Smooth muscle cell (in vitro differentiated cells): ENCODE measurements around the gene RIPPLY1. TPM values are rescaled to one million over a fixed set of nuclear protein-coding genes. Genes with fewer than 3 reads are reported as not detected.

ENCODE experiments used
- DNase-seq: peaks from one replicate; lab custom pipeline; 2025; ENCODE audit not compliant: unreplicated experiment; lab: John Stamatoyannopoulos, UW
- H2AFZ ChIP-seq: fragments of 200-600 bp; sonication (generic); 2 replicates; pipeline ENCODE4 v1.6.0; 2016; ENCODE audit warnings: antibody characterized with exemption, low read depth, mild to moderate bottlenecking
- H3F3A ChIP-seq: fragments of 200-600 bp; sonication (generic); 2 replicates; pipeline ENCODE4 v1.6.0; 2017; ENCODE audit warnings: antibody characterized with exemption, low read depth
- H3K27ac ChIP-seq: fragments of 200-600 bp; sonication (generic); 2 replicates; pipeline ENCODE4 v1.5.1; 2016; ENCODE audit warnings: low read depth, mild to moderate bottlenecking
- H3K27me3 ChIP-seq: fragments of 200-600 bp; sonication (generic); 2 replicates; pipeline ENCODE4 v1.6.1; 2016; ENCODE audit warnings: low read depth, mild to moderate bottlenecking
- H3K36me3 ChIP-seq: fragments of 200-600 bp; sonication (generic); 2 replicates; pipeline ENCODE4 v1.5.1; 2016; ENCODE audit warnings: low read depth
- H3K4me1 ChIP-seq: fragments of 200-600 bp; sonication (generic); 2 replicates; pipeline ENCODE4 v1.5.1; 2016; ENCODE audit warnings: low read depth
- H3K4me2 ChIP-seq: fragments of 200-600 bp; sonication (generic); 2 replicates; pipeline ENCODE4 v1.6.0; 2016; ENCODE audit warnings: mild to moderate bottlenecking
- H3K4me3 ChIP-seq: fragments of 200-600 bp; sonication (generic); 2 replicates; pipeline ENCODE4 v1.5.1; 2016; ENCODE audit warnings: mild to moderate bottlenecking
- H3K79me2 ChIP-seq: fragments of 200-600 bp; sonication (generic); 2 replicates; pipeline ENCODE4 v1.6.0; 2016; ENCODE audit warnings: low read depth, mild to moderate bottlenecking
- H3K9ac ChIP-seq: fragments of 200-600 bp; sonication (generic); 2 replicates; pipeline ENCODE4 v1.6.0; 2016; ENCODE audit warnings: low read depth
- H3K9me3 ChIP-seq: fragments of 200-600 bp; sonication (generic); replicated peaks from 2 replicates; pipeline ENCODE4 v1.5.1; 2016; ENCODE audit warnings: low read depth
- H4K20me1 ChIP-seq: fragments of 200-600 bp; sonication (generic); 2 replicates; pipeline ENCODE4 v1.6.0; 2016; ENCODE audit warnings: low read depth
- WGBS: methylation state at CpG from one replicate; pipeline ENCODE4 v1.1.7; 2016; ENCODE audit warnings: low lambda C conversion rate; 5-methylcytosine and 5-hydroxymethylcytosine counted together
- polyA plus RNA-seq: library from polyadenylated mRNA; unstranded; fragments of >200 nt; fragmentation: Nextera tagmentation; extraction: Ambion mirVana; gene quantifications from 2 replicates; pipeline ENCODE4 v1.2.1, GENCODE V29; 2016
- total RNA-seq: library from RNA; depleted of rRNA; stranded (reverse); fragments of >200 nt; gene quantifications from 2 replicates; pipeline ENCODE4 v1.2.3, GENCODE V29; 2014
- TF ChIP-seq, protein P1 (sequence below): fragments of 200-600 bp; sonication (generic); IDR thresholded peaks from 2 replicates; pipeline ENCODE4 v1.5.1; 2017; ENCODE audit warnings: borderline replicate concordance, mild to moderate bottlenecking, antibody characterized with exemption; ENCODE audit not compliant: insufficient read depth, poor library complexity, severe bottlenecking

RIPPLY1 gene
- total and polyA plus RNA-seq, 2 experiments from 2014 or later, result not detected

DNA sequence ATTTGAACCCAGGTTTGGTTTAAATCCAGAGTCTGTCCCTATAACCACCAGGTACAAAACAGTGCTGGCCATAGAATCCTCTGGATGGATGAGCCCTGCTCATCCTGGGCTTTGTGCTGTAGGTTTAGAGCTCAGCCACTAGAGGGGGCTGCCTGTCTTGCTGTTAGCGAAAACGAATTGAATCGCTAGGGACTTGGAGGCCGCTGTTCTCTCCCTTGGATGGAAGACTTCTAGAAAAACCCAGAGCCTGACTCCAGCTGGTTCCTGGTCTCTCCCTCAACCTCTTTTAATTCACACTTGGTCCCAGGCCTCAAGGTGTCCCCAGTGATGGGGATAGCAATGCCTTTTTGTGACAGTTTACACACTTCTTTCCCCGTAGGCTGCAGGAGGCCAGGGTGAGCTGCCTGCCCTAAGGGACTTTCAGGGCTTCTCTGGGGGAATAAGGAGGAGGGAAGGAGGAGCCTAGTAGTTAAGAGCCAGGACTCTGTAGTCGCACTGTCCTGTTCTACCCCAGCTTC lies 8.7 kb downstream of the RIPPLY1 start:
- no peaks in the 10 kb centered on the region for H3K27me3 ChIP-seq
- TF ChIP-seq, protein P1, sequence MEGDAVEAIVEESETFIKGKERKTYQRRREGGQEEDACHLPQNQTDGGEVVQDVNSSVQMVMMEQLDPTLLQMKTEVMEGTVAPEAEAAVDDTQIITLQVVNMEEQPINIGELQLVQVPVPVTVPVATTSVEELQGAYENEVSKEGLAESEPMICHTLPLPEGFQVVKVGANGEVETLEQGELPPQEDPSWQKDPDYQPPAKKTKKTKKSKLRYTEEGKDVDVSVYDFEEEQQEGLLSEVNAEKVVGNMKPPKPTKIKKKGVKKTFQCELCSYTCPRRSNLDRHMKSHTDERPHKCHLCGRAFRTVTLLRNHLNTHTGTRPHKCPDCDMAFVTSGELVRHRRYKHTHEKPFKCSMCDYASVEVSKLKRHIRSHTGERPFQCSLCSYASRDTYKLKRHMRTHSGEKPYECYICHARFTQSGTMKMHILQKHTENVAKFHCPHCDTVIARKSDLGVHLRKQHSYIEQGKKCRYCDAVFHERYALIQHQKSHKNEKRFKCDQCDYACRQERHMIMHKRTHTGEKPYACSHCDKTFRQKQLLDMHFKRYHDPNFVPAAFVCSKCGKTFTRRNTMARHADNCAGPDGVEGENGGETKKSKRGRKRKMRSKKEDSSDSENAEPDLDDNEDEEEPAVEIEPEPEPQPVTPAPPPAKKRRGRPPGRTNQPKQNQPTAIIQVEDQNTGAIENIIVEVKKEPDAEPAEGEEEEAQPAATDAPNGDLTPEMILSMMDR, result peak; percentile 66
- H3K4me3 ChIP-seq, result no peak overlapping the region
- no peaks in the 10 kb centered on the region for H4K20me1 ChIP-seq
- no peaks in the 10 kb centered on the region for H3K9me3 ChIP-seq
- H3K36me3 ChIP-seq, result no peaks in the 10 kb centered on the region
- no peaks in the 10 kb centered on the region for H3F3A ChIP-seq
- no peak overlapping the region for H3K9ac ChIP-seq
- no peak overlapping the region for H3K4me2 ChIP-seq
- no peaks in the 10 kb centered on the region for H3K79me2 ChIP-seq
- no peak for DNase-seq
- peak overlapping the region; percentile 47 for H3K27ac ChIP-seq
- H3K4me1 ChIP-seq, result no peaks in the 10 kb centered on the region
- WGBS, result 24% methylated on average over 6 of the region's 6 CpGs
- H2AFZ ChIP-seq, result no peak overlapping the region

DNA sequence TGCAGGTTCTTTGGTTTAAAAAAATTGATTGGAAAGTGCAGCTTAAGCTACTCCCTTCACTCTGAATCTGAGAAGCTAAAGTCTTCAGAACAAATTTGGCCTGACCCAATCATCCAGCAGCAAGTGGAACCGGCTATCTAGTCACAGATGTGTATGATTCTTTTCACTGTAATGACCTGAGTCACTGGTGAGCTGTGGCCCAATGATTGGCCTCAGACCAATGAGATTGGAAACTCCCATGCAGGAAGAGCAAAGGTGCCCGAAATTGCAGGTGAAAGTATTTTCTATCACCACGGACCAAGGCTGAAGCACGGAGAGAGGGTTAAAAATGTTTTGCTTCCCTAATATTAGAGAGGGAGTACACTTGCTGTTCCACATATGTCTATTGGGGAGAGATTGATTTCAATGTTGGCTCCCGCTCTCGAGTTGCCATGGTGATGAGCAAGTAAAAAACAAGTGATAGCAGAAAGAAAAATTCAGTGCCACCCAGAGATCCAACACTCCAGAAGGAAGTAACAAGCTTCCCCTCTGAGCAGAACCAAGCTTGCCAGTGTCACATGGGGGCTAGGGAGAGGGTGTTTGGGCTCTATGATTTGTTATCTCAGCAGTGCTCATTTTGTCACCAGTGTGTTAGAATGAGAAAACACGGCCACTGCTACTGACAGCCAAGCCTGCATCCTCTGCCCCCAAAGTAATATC lies 11.2 kb downstream of the RIPPLY1 start:
- no peaks in the 10 kb centered on the region for H3K79me2 ChIP-seq
- no peak overlapping the region for H3K4me2 ChIP-seq
- no peaks in the 10 kb centered on the region for H3K27me3 ChIP-seq
- TF ChIP-seq, protein P1, result no peak
- no peaks in the 10 kb centered on the region for H3K9me3 ChIP-seq
- no peaks in the 10 kb centered on the region for H4K20me1 ChIP-seq
- H2AFZ ChIP-seq, result no peak overlapping the region
- no peak overlapping the region for H3K9ac ChIP-seq
- no peaks in the 10 kb centered on the region for H3F3A ChIP-seq
- no peak for DNase-seq
- no peak overlapping the region for H3K4me3 ChIP-seq
- 77% methylated on average over 7 of the region's 7 CpGs for WGBS
- no peaks in the 10 kb centered on the region for H3K36me3 ChIP-seq
- no peaks in the 10 kb centered on the region for H3K4me1 ChIP-seq
- no peak overlapping the region for H3K27ac ChIP-seq

DNA sequence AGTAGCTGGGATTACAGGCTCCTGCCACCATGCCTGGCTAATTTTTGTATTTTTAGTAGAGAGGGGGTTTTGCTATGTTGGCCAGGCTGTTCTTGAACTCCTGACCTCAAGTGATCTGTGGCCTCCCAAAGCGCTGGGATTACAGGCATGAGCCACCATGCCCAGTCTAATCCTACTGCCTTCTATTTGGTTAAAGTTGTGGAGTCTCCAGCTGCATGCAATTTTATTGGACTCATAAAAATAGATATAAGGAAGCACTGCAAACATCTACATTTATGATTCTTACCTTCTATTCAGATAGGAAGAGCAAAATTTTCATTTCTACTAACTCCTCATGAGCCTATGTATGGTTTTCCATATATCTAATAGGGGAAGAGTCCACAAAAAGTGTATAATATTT lies 13.7 kb downstream of the RIPPLY1 start:
- TF ChIP-seq, protein P1, result no peak
- DNase-seq, result no peak
- 59% methylated on average over 1 of the region's 1 CpG for WGBS

DNA sequence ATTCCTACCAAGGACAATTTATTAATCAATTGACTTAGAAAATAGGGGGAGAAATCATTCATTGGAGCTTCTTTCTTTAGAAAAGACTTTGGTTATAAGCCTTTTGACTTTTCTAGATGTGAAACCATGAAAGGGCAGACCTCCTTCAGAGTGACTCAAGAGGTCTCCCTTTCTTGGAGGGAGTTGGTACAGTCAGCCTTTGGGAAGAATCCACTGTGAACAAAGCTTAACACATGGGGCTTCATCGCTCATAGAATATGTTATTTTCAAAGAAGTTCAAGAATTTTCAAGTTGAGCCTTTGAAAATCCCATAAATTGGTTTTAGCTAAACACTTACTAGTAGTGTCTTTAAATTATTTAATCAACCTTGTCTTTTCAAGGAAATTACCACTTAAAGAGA lies 28.0 kb downstream of the RIPPLY1 start:
- H2AFZ ChIP-seq, result no peak overlapping the region
- TF ChIP-seq, protein P1, result no peak
- no peaks in the 10 kb centered on the region for H3K79me2 ChIP-seq
- H3K27me3 ChIP-seq, result no peaks in the 10 kb centered on the region
- H3K4me1 ChIP-seq, result no peaks in the 10 kb centered on the region
- no peak overlapping the region for H3K9ac ChIP-seq
- no peaks in the 10 kb centered on the region for H4K20me1 ChIP-seq
- no peaks in the 10 kb centered on the region for H3K36me3 ChIP-seq
- no peak for DNase-seq
- 57% methylated on average over 1 of the region's 1 CpG for WGBS
- no peaks in the 10 kb centered on the region for H3F3A ChIP-seq
- H3K9me3 ChIP-seq, result no peaks in the 10 kb centered on the region
- H3K27ac ChIP-seq, result no peak overlapping the region
- no peak overlapping the region for H3K4me3 ChIP-seq
- H3K4me2 ChIP-seq, result no peak overlapping the region

More for the DNA sequence above, 13.7 kb downstream of the RIPPLY1 start:
- Histone ChIP-seq H3K9ac (no peak overlapping the region), H3K4me1 (no peaks in the 10 kb centered on the region), H3K79me2 (no peaks in the 10 kb centered on the region), H3K4me3 (no peak overlapping the region), H3K4me2 (no peak overlapping the region), H3K9me3 (no peaks in the 10 kb centered on the region), H4K20me1 (no peaks in the 10 kb centered on the region), H3F3A (no peaks in the 10 kb centered on the region), H2AFZ (no peak overlapping the region), H3K36me3 (no peaks in the 10 kb centered on the region), H3K27me3 (no peaks in the 10 kb centered on the region), H3K27ac (no peak overlapping the region)
